ENCODE data around the gene NADK. TPM values are rescaled to one million over a fixed set of nuclear protein-coding genes. Genes with fewer than 3 reads are reported as not detected.
A peak's percentile ranks its signal among the peaks of the same experiment; 100 is the strongest.

NADK gene, protein sequence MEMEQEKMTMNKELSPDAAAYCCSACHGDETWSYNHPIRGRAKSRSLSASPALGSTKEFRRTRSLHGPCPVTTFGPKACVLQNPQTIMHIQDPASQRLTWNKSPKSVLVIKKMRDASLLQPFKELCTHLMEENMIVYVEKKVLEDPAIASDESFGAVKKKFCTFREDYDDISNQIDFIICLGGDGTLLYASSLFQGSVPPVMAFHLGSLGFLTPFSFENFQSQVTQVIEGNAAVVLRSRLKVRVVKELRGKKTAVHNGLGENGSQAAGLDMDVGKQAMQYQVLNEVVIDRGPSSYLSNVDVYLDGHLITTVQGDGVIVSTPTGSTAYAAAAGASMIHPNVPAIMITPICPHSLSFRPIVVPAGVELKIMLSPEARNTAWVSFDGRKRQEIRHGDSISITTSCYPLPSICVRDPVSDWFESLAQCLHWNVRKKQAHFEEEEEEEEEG
- total RNA-seq = 34.9 and 48.4 TPM in 2 replicates

DNA sequence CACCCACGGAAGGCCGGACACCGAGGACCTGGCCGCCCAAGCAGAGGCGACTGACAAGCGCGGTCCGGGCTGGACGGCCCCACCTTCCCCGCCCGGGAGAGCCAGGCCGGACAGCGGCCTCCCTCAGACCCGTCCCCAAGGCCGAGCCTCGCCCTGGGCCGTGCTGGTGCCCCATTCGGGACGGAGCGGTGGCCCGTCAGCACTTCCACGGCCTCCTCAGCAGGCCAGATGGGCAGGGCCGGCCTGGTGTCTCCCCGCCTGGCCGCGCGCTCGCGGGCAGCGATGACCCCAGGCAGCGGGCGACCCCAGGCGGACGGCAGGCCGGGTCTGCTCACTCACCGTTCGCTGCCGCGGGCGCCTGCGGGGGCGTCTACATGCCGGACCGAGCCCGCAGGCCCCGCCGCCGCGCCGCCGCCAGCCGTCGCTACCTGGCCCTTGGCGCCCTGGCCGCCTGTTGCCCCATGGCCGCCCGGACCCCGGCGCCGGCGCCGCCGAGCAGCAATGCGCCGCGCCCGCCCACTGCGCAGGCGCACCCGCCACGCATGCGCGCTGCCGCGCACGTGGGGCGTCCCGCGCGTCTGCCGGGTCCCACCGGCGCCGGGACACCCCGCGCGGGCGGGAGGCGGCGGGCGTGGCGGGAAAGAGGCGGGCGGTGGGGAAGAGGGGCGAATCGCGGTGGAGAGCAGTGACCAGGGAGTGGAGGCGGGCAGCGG lies at the start of gene NADK:
TSS of gene NADK (minus strand) at position 521 of the 713 bp plus-strand sequence. CDS start 13,064 bp downstream, outside the sequence.
- DNase-seq (ENCODE audit: low read depth) = no peak

DNA sequence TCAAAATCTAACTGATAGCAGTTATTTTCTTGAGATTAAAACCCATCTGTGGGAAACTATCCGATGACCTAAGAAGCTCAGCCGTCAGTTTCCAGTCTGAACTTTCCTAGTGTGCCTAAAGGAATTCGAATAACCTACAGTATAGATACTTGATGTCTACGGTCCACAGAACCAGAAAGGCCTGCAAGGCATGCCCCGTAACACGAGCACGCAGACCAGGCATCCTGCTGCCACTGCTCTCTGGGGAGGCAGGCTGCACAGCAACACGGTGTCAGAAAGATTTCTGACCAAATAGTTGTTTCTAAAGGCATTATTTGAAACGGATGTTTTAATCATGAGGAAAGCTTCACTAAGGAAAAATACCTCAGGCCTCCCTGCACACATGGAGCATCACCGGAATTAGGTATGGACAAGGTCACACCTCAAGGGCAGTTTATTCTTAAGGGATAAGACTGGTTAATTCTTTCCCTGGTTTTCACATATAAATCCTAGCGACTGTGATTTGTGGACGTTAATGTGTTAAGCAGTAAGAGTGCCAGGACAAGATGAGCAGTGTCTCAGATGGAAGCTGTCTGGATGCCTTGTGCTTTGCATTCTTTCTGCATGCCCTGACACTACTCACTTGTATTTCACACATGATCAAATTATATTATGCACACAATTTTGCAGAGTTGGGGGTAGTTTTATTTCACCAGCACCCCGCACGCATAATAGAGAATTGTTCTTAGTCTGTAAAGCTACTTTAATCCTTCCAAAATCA lies 49.0 kb upstream of the NADK start:
- no peak for DNase-seq (ENCODE audit: low read depth)

DNA sequence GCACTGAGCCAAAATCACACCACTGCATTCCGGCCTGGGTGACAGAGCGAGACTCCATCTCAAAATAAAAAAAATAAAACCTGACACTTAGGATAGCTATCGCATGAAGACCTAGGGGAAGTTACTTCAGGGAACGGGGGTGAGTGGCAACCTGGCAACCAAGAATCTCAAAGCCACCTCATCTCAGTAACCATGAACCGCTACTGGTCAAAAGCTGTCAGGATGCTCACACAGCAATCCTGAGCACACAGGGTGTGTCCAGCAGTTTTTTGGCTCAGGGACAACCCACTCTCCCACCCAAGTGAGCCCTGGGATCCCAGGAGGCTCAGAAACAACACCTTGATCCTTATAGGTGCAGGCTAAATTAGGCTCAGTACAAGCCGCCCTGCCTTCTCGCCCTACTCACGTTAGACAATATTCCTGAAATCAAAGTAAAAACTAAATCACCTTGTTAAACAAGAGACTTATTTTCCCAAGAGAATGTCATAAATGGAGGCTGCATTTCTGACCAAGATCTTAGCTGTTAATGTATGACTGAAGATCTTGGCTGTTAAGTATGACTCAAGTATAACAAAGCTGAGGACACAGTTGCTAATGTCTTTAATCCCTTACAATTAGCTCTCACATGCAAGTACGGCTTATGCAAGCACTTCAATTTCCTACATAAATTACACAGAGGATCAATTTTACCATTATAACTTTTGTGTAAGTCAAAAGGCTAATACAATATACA lies 48.3 kb upstream of the NADK start:
- peak; percentile 91 for DNase-seq (ENCODE audit: low read depth)

DNA sequence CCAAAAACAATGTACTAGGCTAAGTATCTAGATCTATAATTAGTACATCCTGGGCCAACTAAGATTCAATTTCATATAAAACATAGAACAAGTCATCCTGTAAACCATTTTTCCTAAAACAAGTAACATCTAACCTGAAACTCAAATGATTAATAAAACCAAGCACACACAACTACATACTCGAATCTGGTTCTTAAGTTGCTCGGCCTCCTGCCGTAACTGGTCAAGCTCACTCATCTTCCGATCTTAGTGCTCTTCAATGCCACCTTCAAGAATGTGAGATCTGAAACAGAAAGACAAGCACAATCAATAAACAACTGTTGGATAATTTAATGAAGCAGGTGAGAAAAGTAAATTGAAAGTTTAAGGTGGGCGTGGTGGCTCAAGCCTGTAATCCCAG lies 46.9 kb upstream of the NADK start:
- DNase-seq (ENCODE audit: low read depth) = no peak

DNA sequence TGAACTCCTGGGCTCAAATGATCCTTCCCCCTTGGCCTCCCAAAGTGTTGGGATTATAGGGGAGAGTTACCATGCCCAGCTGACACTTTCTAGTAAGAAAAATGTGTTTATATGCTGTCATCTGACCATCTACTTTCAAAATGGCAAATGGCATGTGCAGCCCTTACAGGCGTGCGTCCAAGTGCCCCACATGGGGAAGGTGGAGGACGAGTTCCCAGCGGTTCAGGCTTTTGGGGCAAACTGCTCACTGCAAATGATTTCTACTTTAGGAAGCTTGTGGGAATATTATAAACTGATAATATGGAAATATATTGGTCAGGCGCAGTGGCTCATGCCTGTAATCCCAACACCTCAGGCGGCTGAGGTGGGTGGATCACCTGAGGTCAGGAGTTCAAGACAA lies 41.5 kb upstream of the NADK start:
- no peak for DNase-seq (ENCODE audit: low read depth)

DNA sequence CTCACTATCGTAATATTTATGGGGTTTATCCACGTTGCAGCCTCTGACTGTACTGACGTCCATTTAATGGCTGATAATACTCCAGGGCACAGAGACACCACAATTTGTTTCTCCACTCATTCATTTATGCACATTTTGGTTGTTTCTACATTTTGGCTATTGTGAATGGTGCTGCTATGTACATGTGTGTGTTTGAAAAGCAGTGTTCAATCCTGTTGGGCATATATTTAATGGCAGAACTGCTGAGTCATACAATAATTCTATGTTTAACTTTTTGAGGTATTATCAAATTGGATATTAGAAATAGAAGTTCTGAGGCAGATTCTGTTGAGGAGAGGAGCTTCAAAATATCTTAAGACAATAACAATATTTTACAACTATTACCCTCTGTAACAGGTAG lies 39.0 kb upstream of the NADK start:
- no peak for DNase-seq (ENCODE audit: low read depth)

DNA sequence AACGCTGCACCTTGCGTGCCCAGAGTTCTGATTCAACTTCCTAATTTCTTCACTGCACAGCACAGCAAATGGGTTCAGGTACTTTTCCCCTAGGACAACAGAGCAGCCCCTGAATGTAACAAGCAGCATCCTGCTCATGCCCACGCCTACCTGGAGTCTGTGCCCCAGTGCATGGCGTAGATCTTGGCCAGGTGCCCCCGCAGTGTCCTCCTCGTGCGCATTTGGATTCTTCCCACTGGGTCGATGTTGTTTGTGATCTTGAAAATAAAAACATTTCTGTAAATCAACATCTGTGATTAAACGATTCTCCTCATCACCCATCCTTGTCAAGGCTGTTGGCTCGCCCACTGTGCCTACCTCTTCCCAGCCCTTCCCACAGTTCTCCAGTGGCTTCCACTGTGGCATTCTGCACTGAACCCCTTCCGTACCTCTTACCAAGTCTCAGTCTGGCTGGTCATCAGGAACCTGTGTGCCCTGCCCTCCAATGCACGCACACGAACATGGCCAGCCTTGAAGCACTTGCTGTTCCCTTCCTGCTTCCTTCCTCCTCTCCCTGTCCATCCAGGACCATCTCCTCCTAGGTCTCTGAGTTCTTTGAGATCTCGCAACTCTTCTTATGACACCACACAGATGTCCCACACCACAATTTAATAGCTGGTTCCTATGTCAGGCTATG lies 37.5 kb upstream of the NADK start:
- no peak for DNase-seq (ENCODE audit: low read depth)

DNA sequence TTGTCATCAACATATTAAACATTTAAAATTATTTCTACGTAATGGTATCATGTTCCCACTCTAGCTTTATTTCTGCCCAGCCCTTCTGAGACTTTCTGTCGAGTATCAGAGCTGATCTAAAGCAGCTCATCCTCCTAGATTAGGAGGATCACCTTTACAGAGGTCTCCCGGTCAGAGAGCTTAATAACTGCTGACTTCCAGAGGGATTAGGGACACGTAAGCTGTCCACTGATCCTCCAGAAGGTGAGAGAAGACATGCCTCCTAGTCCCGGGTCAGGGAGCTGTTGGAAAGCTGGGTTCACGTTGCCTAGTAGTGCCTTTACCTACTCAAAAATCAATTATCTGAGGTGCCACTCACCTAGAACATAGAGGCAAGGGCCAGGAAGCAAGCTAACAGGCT lies 31.2 kb upstream of the NADK start:
- no peak for DNase-seq (ENCODE audit: low read depth)

DNA sequence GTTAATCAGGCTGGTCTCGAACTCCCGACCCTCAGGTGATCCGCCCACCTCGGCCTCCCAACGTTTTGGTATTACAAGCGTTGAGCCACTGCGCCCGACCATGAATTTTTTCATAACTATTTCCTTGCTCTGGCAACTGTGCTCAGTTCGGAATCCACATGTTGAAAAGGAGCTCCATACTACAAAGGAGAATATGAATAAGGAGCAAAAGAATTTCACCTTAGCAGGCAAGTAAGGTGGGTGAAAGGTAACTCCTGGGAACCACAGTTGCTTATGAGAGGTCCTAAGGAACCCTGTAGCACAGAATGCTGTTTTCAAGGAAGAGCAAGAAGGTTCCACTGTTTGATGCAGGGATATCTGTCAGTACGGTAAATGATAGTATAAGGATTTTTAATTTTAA lies 29.9 kb upstream of the NADK start:
- DNase-seq (ENCODE audit: low read depth) = no peak

DNA sequence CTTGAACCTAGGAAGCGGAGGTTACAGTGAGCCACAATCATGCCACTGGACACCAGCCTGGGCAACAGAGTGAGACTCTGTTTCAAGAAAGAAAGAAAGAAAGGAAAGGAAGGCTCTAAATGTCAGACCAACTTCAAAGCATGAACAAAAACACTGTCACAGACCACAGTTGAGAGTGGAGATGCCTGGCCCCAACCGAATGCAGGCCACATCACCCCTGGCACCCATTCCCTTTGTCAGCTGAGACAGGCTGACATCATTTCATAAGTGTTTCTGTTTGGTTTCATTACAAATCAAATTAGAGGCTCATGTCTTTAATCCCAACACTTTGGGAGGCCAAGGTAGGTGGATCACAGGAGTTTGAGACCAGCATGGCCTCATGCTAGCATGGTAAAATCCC lies 28.6 kb upstream of the NADK start:
- DNase-seq (ENCODE audit: low read depth) = no peak

DNA sequence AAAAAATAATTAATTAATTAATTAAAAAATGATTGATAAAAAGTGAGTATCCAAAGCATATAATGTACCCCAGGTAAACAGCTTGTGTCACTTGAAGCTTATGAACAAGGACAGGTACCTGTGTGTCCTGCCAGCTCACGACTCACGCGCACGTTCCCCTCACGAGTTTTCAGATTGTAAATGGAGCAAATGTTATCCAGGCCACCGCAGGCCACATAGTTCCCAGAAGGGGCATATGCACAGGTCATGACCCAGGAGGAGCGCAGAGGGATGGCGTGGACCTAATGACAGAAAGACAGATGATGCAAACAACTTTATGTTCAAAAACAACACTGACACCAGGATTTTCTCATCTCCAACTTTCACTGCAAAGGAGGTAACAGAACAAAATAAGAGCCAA lies 26.0 kb upstream of the NADK start:
- no peak for DNase-seq (ENCODE audit: low read depth)

DNA sequence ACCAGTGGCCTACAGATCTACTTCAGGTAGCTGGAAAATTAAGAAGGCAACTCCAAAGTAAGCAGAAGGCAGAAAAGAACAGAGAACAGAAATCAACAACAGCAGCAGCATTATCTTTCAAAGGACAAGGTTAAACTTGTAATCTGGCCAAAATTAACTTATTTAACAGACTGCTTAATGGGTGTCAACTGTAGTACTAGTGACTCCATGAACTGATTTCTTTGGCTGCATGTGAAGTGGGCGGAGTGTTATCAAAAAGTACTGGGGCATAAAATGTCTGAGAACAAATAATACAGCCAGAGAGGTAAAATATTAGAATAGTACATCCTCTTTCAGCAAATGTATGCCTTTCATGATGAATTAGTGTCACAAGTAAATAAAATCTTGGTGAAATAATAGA lies 24.6 kb upstream of the NADK start:
- DNase-seq (ENCODE audit: low read depth) = no peak

DNA sequence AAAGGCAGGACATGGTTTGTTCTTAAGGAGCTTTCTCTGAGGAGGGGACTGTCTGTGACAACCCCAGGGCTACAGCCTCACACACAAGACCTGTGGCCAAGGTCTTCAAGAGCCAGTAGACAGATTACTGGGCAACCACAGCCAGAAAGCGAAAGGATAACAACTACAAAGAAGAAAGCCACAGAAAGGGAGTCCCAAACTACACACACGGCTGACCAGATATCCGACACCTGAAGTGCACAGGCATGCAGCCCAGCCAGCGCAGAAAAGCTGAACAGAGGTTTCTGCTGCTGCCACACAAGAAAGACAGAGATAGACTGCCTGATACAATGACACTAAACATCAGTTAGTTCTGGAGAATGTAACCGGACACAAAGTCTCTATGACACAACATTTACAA lies 21.4 kb upstream of the NADK start:
- no peak for DNase-seq (ENCODE audit: low read depth)

DNA sequence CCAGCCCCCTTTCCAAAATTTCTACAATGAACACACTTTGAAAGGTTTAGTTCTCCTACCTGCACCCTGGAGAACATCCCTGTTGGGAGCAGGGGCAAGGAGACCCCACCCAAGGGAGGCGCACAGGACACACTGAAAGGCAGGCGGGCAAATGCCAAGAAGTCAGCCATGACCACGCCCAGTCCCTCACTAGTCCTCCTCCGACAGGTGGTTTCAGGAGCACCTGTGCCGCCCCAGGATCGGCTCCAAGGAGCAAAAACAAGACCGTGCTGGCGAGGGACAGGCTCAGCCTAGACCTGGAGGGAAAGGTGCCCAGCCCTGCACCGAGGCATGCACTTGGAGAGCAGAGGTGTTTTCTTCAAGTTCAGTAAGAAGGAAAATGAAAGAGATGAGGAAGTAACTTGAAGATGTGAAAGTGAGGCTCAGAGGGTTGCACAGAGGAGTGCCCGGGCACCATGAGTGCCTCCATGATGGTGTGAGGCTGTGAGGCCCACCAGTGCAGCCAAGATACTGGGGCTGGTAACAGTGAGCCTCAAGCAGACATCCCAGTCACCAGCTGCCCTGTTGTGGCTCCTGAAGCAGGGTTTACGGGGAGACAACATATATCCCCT lies 19.6 kb upstream of the NADK start:
- DNase-seq (ENCODE audit: low read depth) = no peak

DNA sequence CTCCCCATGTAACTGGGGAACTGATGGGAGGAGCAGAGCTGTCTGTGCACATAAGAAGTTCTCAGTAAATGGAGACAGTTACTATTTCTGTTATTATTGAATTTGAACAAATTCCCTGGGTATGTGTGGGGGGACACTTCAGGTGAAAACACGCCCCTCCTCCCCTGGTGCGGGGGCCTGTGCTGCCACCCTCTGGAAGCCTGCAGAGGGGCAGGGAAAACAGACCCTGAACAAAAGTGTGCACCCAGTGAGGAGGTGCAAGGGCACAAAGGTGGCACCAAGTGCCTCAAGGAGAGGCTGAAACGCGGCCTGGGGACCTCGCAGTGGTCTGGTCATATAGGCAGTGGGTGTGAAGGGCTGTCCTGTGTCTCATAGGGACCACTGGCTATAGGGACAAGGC lies 18.2 kb upstream of the NADK start:
- no peak for DNase-seq (ENCODE audit: low read depth)

DNA sequence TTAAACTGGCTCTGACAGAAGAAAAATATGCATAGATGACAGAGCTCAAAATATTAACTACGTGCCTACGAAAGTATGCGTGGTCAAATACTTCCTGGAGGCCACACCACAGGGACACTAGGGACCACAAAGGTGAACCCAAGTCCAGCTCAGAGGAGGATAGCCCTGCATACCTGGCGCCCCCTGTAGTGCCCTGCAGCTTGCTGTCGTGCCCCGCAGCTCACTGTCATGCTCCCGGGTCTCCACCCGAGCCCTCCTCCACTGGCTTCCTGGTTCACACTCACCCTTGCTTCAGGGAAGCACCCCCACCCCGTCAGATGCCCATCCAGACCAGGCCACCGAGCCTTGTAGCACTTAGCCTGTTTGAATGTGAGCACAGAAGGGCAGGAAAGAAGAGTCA lies 16.7 kb upstream of the NADK start:
- DNase-seq (ENCODE audit: low read depth) = no peak

DNA sequence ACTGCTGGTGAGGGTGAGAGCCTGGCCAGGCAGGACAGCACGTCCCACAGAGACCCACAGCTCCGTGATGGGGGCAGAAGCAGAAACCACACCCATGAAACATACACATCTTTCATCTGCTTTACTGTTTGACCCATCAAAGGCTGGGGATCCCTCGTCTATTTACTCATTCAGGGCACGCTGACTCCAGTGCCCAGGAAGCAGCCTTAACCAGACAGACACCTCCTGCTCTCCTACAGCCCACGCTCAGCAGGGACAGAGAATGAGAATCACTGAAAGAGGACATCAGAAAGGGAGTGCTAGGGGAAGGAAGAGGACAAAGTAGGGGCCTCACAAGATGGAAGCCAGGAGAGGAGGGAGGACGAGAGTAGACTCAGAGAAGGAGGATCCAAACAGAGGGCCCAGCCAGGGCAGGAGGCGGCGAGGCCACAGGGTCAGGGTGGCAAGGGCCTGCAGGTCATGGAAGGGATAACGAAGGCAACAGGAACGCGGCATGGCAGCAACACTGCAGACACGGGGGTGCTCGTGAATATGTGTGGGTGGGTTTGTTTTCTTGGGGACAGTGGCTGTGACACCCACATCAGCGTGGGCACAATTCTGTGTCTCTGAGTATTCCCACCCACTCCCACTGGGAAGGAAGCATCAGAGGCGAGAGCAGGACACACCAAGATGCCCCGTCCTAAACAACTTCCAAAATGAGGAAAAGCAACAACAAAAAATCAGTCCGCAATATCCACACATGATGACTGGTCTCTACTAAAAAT lies 15.4 kb upstream of the NADK start:
- DNase-seq (ENCODE audit: low read depth) = no peak

DNA sequence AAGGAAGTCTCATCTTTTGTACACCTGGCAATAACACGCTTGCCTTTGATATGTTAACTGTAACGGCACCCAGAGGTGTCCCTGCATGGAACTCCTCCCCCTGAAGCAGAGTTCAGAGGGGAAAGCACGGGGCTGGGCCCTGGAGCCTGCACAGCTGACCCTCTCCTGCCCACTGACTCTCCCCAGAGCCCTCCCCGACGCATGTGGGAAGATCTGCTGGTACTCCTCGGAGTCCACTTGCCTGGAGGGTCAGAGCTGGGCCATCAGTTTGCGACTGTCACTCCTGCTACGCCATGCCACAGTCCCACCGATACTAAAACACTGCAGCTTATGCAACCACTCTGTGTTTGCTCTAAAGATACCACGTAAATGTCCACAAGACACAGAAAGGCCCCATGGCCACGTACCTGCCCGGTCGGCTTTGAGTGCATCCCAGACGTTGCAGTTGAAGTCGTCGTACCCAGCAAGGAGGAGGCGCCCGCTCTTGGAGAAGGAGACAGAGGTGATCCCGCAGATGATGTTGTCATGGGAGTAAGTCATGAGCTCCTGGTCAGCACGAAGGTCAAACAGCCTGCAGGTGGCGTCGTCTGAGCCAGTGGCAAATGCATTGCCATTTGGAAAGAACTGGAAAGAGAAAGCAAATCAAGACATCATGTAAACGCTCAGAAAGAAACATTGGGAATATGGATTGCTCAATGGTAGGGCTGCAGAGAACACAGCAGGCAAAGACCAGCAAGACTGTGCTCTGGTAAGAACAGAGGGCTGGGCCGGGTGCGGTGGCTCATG lies 10.6 kb upstream of the NADK start:
- peak; percentile 46 for DNase-seq (ENCODE audit: low read depth)

DNA sequence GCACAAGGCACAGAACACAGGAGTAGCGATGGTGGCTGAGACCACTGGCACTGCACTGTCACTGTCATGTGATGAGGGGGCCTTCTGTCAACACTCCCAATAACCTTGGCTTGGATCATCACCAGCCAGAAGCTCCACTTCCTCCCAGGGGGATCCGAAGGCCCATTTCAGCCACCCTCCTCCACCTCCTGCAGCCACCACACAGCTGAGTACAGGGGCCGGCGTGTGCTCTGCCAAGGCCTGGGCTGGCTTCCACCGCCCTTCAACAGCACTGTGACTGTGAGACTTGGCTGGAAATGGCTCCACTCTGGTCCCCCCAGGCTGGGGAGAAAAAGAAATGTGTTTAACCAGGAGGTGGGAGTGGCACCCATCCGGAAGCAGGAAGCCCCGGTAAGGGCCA lies 9.9 kb upstream of the NADK start:
- no peak for DNase-seq (ENCODE audit: low read depth)

Measured in renal cortical epithelial cell (primary cell).